DMS79 (cell line): Measurements from ENCODE around the gene IL22.

ENCODE experiments used
- DNase-seq: peaks from one replicate; lab custom pipeline; 2025; lab: John Stamatoyannopoulos, UW

Gene IL22

DNA sequence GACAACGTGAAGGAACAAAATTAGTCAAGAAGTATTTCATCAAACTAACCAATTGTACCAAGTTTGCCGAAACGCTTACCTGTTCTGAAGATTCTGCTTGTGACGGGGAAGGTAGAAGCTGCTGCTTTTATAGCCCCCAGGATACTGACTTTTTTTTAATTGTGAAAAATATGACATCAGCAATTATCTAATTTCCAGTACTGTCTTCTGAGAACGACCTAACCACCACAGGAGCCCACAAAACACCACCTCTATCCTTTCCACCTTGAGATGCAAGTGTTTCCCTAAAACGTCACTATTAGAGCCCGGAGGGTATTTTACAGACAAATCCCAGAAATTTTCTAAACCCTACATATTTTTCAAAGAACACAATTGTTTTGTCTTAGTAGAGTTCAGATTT, at the start of gene IL22:
Gene IL22, minus strand, starts transcription at position 101 of the 400 bp plus-strand sequence. CDS start 156 bp downstream, outside the sequence.
- no peak for DNase-seq

DNA sequence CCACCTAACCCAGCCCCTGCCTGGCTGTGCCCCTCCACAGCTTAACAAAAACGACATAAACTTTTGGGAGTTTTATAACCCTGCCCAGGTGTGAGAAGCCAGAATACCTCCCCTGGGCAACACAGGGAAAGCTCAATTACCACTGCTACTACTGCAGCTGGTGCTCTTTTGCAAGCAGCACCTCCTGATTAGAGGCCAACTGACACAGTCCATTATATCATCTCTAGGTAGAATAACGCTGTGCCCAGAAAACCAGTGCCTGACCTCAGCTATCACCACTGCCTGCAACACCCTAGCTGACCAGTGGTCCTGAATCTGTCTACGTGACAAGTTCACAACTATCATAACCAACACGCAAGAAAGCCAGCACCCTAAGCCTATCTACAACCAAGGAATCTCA, 44.5 kb upstream of the IL22 start:
- no peak for DNase-seq

GRCh38 chr12:68294251-68294650, 40.8 kb upstream of the IL22 start:
- DNase-seq = no peak

DNA sequence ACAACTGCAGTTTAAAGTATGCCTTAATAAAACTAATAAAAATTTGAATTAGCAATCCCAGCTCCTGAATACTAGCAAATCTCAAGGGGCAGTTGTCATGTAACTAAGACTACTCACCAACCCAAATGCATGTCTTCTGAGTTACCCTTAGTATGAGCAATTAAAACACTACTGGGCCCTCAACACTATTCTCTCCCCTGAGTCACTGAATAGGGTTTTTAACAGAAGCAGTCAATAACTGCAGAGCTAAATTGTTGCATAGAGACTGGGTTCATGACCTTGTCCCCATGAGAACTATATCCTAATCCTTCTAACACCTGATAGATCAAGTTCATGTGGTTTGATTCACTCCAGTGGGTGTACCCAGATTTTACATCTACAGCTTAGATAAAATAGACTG, 39.9 kb upstream of the IL22 start:
- DNase-seq = no peak

GRCh38 chr12:68292151-68292943, 38.9 kb upstream of the IL22 start:
- no peak for DNase-seq

- DNase-seq = no peak
These were observed 38.1 kb upstream of the IL22 start for GRCh38 chr12:68291396-68292036.

- DNase-seq = no peak
These were observed 36.7 kb upstream of the IL22 start for GRCh38 chr12:68290126-68290525.

- no peak for DNase-seq
These were observed 33.7 kb upstream of the IL22 start for GRCh38 chr12:68287106-68287505.

- no peak for DNase-seq
These were observed 33.0 kb upstream of the IL22 start for GRCh38 chr12:68286396-68286795.

DNA sequence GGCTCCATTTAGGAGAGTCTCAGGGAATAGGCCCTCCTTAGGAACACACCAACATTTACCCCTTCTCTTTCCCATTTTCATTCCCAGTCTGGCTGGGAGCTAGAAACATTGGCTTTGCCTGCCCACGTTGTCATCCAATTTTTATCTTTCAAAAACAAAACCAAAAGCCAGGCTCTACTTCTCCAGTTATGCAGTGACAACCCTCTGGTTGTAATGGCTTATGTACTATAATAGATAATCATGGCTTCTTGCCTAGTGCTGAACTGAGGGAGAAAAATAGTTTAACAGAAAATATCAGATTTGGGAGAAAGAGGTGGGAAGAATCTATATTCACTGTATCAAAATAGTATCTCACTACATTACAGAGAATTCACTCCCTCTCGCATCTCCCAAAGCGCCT, 32.1 kb upstream of the IL22 start:
- no peak for DNase-seq

DNA sequence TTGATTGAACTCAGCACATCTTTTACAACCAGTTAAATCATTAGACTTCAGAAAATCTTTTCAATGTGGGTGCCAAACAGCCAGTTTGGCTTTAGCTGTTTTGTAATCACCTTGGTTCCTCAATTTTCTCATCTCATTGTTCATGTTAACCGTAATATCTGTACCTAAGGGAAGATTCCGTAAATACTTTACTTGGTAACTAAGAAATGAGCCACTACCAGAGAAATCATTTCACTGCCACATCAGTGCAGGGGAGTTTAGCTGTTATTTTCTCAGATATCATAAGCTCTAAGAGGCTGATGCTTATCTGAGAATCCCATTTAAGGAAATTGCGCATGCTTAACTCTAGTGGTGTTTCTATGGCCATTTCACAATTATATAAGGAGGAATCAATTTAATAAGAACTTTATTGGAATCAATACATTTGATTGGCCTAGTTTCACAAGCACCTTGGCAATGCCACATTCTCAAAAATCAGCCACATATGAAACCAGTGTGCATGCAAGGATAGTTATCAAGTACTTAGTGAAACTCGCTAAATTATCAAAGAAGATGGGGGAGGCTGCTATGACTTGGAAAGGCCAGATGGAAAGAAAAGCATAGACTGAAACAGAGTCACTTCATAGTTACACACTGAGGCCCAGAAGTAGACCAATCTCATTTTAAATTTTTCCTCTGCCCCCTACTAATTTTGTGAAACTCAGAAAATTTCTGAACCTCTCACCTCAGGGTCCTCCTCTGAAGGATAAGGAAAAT, 28.1 kb upstream of the IL22 start:
- DNase-seq = no peak

- DNase-seq = no peak
These were observed 26.8 kb upstream of the IL22 start for GRCh38 chr12:68280240-68280639.

GRCh38 chr12:68279227-68280054, 26.0 kb upstream of the IL22 start:
- no peak for DNase-seq

GRCh38 chr12:68276402-68276930, 23.1 kb upstream of the IL22 start:
- DNase-seq = no peak

- no peak for DNase-seq
These were observed 19.3 kb upstream of the IL22 start for GRCh38 chr12:68272732-68273131.

- no peak for DNase-seq
These were observed 17.9 kb upstream of the IL22 start for GRCh38 chr12:68271346-68271745.

GRCh38 chr12:68270358-68270757, 17.0 kb upstream of the IL22 start:
- DNase-seq = no peak

- DNase-seq = no peak
These were observed 16.4 kb upstream of the IL22 start for GRCh38 chr12:68269779-68270178.

- DNase-seq = no peak
These were observed 15.6 kb upstream of the IL22 start for GRCh38 chr12:68268967-68269366.

DNA sequence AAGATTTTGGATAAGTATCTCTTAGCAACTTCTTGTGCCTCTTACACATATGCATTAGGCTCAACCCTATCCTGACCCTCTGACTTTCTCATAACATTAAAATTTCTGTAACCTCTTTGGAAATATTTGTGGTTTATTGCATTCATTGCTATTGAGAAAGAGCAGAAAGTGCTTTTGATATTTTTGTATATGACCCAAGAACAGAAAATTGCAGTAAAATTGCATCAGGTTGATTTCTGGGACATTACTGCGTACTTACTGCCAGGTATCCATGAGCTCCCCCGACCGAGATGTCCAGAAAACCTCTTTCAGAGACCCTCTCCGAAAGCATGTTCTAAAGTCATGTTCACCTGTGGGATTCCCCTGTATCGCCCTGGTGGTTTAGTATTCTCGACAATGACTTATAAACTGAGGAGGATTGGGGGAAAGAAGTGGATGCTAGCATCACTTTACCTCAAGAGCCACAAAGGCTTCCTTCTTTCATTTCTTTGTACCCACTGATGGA, 14.5 kb upstream of the IL22 start:
- DNase-seq = no peak

GRCh38 chr12:68264857-68265256, 11.5 kb upstream of the IL22 start:
- no peak for DNase-seq
